Esophagus muscularis mucosa (tissue), 3 donors: ENCODE measurements around the gene MS4A10.

Experiments
- CTCF ChIP-seq, 3 experiments: fragments of 200-600 bp in 2 of 3; fragments of 450-650 bp in 1 of 3; sonication (generic) in 2 of 3; IDR thresholded peaks; one replicate each; pipeline ENCODE4 v1.5.1; 2017 to 2019; ENCODE audit warnings: antibody characterized with exemption in 3 of 3, mild to moderate bottlenecking in 2 of 3, moderate library complexity in 1 of 3
- POLR2A ChIP-seq: fragments of 450-650 bp; IDR thresholded peaks from one replicate; pipeline ENCODE4 v1.6.1; 2017; ENCODE audit warnings: antibody characterized with exemption, moderate library complexity, mild to moderate bottlenecking, low read depth
- POLR2AphosphoS5 ChIP-seq, 2 donors: sonication (generic); formaldehyde crosslinking; IDR thresholded peaks; one replicate each; pipeline ENCODE4 v1.6.1; 2017; ENCODE audit warnings: antibody characterized with exemption in 2 of 2

- TF ChIP-seq POLR2AphosphoS5 (IDR thresholded peaks at IDR 0.05) (no peak), POLR2A (no peak), CTCF (IDR thresholded peaks at IDR 0.05) (no peak)
Measured at GRCh38 chr11:60791153-60791933, 6.2 kb downstream of the MS4A10 start.
